Hematopoietic multipotent progenitor cell treated with erythropoietin and hydrocortisone succinate and interleukin-3 and kit ligand, for 17 days (in vitro differentiated cells): ENCODE measurements around the gene CDH12.
"Not testable (repeated sequence)": the region's sequence is repeated elsewhere in the genome, so short reads cannot be mapped to it uniquely, and the experiment has no call there.

Experiments used
- DNase-seq: peaks from one replicate; pipeline ENCODE4 v3.0.0-alpha.2; 2015; ENCODE audit warnings: low spot score

CDH12 gene

DNA sequence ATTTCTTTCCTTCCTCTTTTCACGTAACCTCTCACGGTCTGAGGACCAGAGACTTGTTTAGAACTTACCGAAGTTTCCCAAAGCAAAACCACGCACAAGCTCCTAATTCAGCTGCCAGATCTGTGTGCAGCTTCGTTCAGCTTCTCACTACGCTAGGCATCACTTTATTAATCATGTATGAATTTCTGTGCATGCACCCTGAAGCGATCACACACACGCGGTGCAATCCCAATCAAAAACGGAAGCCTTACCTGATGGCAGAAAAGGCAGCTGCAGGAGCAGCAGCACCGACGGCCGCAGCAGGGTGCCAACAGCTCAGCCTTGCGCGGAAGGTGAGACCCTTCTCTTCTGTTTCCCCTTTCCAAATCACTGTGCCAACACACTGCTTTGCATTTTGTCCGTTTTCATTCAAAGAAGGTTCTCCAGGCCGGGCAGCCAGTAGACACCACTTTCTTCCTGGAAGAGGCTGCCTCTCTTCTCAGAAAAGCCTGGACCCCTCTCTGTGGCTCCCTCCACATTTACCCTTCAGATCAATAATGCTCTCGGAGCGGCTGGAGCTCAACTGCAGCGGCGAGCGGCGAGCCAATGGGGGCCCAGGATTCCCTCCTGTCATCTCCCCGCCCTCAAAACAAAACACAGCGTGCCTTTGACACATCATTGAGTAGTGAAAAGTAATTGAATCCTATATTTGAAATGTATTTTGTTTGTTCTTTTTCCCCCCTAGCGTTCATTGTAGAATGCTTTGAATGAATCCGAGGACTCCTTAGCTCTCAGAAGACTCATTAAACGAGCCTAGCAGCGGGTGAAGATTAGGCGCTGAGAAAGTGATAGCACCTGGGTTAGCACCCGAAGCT is at the start of gene CDH12:
TSS of gene CDH12 (minus strand) at position 538 of the 854 bp plus-strand sequence.
- no peak for DNase-seq

DNA sequence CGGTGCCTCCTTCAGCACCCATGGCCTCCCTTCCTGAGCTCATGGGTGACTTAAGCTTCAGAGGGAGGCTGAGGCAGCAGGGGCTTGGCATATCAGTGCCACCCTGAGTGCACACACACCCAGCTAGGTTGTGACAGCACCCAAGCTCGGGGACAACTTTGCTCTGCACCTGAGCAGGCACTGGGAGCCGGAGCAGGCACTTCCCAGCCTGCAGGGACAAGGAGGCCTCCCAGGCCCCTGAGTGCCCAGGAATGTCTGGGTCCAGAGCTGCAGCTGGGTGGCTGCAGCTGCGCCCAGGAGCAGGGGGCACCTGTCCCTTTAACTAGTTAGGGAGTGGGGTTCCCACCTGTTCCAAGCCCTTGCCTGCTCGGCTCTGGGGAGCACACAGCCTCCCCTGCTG is 48.7 kb upstream of the CDH12 start:
- DNase-seq, result no peak

DNA sequence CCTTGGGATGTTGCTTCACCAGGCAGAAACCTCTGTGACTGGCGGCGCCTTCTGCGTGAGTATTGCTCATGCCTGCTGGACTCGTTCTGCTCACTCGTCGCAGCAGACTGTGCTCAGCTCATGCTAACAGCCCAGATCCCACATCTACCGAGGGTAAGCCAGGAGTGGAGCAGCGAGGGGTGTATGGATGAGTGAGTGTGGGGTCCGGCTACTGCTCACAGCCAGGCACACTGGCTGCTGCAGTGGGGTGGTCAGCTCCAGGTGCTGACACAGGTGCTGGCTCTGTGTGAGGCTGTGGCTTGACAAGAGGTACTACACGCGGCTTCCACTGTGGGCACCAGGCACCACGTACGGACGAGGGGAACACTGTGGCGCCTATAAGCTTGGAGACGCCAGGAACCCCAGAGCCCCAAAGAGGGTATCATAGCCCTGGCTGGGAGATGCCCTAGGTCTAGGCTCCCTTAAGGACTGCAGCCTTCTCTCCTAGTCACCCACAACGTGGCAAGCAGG is 47.7 kb upstream of the CDH12 start:
- DNase-seq, result no peak

DNA sequence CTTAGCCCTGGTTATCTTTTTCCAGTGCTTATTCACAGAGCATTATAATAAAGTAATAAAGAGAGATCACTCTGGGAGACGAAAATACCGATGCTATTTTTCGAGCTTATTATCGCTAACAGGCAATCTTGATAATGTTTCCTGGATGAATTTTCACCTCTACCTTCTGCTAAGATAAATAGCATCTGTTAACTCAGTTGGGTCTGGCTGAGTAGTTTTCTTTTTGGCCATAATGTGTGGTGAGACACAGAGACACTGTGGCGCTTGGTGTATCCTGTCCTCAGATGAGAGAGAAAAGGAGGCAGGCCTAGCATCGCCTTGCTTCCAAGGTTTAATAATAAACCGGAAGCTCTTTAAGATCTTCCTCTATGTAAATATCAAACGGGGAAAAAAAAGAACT is 46.2 kb upstream of the CDH12 start:
- no peak for DNase-seq

DNA sequence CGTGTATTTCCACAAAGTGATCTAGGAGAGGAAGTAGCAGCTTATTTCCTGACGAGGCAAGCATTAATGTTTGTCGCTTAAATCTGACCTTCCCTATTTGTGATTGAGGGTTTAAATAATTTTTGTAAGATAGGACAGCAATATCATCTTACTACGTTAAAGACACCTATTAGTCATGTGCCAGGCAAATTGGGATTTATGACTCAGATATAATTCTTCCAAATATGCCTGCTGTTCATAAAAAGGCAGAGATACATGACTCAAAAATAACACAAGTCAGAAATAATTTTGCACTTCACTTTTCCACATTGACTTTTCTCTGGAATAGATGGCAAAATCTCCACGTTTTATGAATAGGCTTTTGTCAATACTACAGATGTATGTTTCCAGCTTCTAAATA is 43.0 kb upstream of the CDH12 start:
- DNase-seq, result no peak

DNA sequence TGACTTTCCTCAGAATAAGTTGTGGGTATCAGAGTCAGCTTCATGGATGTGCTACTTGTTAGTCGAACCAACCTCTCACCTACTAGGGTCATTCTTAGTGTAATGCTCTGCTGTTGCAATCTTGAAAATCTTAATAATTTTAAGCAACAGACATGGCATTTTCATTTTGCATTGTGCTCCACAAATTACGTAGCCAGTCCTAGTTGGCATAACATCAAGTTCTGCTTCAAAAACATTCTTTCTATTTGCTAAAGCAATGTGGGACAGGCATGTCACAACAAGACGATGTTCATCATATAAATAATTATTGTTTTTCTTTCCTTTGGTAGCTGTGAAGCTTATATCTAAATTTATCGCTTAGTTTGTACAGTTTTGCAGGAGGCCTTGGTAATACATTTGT is 39.3 kb upstream of the CDH12 start:
- DNase-seq, result no peak

DNA sequence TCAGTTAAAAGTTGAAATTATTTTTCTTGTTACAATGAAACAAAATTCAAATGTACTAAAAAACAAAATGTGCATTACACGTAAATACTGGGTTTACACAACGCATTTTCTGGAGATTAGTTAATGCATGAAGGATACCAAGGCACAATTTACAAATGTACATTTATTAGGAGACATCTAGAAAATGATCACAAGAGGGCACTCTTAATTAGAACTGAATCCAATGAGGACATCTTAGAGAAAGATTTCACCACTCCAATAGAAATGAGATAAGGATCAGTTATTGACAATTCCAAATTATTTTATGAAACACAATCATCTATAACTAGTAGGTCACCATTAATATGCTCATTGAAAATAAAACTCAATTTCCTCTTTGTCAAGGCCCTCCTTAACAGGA is 36.6 kb upstream of the CDH12 start:
- DNase-seq, result no peak

DNA sequence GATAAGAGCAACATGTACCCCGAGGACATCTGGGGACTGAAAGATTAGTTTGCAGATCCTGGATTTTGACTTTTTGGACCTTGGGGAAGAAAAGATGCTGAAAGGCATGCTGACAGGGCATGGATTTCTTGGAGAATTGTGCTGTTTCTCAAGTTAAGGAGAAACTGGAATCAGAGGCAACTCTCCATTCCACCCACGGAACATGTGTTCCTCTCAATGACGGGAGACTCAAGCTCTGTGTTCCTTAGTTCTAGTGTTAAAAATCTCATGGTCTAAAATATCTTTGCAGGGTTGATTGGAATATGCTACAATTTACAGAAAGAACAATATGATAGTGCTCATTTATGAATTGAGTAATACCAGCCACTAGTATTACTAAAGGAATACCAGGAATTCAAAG is 34.4 kb upstream of the CDH12 start:
- no peak for DNase-seq

DNA sequence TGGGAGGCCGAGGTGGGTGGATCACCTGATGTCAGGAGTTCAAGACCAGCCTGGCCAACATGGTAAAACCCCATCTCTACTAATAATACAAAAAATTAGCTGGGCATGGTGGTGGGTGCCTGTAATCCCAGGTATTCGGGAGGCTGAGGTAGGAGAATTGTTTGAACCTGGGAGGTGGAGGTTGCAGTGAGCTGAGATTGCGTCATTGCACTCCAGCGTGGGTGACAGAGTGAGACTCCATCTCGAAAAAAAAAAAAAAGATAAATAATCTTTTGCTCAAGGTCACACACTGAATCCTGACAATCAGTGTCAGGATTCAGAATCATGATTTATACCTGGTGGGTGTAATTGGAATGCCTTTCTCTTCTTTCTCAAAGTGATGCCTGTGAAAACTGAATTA is 5.8 kb upstream of the CDH12 start:
- not testable (repeated sequence) for DNase-seq

DNA sequence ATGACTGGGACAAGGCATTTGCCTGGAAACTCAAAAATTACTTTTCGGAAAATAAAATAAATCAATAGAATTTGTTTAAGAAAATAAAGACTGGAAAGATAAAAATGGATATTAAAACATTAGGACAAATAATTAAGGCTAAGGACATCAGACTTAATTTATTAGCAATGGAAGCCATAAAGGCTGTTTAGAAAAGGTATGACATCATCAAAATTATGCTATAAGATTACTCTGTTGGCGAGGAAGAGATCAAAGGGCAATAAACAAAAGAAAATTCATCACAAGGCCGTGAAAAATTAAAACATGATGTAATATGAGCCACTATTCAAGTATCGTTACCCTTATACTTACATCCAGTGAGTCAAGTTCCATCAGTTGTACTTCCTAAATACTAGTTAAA is 2.7 kb upstream of the CDH12 start:
- DNase-seq, result no peak

DNA sequence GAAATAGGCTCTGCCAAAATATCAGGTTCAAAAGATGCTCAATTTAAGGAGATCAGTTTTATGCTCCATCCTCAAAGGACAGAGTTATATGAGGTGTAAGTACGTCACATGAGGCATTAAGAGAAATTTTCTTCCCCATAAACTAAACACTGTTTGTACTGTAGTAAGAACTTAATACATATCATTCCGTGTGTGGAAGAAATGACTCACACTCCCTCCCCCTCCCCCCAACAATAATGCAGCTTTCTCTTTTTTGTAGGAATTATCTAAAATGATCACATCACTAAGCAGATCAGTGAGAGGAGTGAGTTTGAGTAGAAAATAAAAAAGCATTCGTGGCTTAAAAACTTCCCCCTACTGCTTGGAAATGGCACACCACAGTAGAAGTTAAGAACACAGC is 2.2 kb downstream of the CDH12 start:
- DNase-seq, result no peak

DNA sequence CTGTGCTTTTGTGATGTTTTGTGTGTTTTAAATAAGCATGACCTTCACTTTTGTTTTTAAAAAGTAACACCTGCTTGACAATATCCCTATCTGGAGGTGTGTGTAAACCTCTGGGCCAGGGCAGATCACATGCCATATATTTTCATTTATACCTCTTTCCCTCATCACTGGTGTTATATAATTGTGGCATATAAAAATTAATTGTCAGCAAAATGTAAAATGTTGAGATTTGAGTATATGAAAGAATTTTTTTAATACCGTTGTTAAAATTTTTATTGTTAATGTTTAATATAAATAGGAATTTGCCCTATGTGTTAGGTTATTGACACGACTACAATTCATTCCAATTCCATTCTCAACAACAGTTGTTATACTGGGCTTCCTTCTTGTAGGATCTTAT is 6.5 kb downstream of the CDH12 start:
- no peak for DNase-seq

DNA sequence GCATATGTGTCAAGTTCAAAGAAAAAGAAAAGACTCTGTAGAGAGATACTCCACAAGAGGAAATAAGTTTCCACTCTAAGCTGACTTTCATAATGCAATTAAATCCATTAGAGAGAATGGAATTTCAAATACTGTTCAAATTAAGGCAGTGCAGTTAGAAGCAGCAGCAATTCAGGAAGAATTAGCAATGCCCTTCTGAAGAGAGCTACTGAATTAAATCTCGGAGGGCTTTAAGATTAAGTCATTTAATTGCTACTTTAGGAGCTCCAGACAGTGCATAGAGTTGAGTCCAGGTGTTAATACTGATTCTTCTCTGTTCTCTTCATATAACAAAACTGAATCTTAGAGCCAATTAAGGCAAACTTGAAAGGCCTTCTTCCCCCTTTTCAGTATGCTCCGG is 8.5 kb downstream of the CDH12 start:
- no peak for DNase-seq

DNA sequence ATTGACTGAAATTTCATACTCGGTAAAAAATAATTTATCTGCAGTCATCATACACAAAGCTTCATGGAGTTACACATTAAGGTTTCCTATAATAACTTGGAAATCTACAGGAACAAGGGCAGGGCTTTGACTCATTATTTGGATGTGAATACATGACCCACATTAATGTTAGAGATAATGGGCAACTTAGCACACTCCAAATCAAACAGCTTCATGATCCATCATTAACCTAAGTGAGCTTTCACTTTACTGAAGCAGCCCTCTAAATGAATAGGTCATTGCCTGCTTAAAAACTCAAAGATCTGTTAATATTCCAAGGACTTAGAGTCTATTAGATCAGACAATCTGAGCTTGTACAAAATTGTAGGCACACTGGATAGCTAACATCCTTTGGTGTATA is 9.0 kb downstream of the CDH12 start:
- DNase-seq, result no peak

DNA sequence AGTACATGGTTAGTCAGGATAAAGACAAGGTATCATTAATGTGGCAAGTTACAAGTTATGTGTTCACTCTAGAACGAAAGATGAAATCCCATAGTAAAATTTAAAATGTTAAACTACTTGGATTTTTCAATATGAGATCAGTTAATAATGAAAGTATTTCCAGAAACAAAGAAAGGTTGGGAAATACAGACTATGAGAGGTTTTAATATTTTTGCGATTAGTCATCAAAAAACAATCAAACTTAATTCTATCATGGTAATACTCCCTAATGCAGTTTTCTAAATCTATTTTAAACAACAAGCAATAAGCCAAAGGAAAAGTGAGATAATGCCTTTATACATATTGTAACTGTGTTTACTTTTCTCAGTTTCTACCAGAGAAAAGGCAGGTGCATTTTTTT is 10.6 kb downstream of the CDH12 start:
- DNase-seq, result no peak

DNA sequence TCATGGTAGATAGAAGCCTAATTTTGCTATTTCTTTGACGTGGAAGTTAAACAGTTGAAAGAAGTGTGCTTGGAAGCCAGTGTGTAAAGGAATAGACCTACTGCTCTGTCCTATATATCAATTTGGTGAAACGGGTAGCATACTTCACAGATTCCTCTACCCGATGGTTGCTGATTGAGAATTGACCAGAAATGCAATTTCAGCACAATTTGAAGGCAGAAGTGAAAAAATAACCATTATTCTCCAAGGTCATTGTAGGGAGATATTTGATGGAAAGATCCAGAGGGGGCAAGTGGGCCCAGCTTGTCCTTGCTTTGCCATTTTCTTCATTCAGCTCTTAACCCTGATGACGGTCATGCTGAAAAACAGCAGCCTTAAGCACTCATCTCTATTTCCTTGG is 15.3 kb downstream of the CDH12 start:
- no peak for DNase-seq

DNA sequence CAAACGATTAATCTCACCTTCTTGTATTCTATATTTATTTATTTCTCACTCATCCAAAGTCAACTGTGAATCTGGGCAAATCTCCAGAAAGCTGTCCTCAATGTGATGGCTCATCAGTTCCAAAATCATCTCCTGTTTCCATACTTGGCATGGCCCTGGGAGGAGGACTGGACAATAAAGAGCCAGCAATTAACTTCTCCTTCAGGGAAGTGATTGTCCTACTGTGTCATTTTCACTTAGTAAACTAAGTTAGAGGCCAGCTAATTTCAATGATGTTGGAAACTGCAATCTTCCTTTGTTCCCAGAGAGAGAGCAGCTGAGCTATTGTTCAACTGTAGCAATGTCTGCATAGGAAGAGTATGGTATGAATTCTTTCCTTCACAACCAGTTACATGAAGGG is 17.5 kb downstream of the CDH12 start:
- DNase-seq, result no peak

DNA sequence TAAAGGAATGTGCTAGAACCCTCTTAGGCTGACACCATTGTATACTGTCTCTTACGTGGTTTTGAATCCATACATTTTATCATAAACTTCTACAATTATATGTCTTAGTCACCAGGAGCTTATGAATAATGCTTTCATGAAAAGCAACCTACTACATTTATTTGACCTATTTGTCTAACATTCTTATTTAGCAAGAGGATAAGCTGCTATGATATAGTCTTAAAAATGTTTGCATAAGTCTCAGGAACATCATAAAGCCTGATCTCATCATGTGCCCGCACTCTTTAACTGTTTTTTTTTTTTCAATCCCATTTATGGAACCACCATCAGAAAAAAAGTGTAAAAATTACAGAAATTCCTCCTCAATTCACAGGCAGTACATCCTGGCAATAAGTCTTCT is 59.7 kb downstream of the CDH12 start:
- no peak for DNase-seq

DNA sequence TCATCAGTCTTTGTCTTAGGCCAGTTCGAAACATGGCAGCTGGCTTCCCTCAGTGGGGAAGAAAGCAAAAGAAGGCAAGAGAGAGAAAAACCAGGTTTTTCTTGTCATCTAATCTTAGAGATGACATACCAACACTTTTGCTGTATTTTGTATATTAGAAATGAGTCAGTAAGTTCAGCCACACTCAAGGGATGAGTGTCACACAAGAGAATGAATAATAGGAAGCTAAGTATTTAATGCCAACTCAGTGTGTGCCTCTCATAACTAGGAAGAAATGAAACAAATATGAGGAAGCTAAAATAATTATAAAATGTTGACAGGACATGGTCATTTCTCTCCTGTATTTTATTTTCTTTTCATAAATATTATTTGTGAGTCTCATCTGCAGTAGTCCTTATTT is 65.3 kb downstream of the CDH12 start:
- no peak for DNase-seq

DNA sequence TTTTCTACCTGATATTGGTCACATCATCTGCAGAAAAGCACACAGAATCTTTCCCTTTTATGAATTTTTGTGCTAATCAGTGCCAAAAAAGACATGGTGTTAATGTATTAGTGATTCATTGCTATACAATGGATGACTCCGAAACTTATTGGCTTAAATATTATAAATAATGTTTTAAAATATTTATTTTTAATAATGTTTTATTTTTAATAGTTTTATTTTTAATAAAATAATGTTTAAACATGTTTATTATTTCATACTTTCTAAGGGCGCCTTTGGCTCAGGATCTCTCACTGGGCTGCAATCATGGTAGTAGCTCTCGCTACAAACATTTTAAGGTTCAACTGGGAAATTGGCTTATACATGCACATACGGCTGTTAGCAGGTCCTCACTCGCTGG is 65.7 kb downstream of the CDH12 start:
- DNase-seq, result no peak

DNA sequence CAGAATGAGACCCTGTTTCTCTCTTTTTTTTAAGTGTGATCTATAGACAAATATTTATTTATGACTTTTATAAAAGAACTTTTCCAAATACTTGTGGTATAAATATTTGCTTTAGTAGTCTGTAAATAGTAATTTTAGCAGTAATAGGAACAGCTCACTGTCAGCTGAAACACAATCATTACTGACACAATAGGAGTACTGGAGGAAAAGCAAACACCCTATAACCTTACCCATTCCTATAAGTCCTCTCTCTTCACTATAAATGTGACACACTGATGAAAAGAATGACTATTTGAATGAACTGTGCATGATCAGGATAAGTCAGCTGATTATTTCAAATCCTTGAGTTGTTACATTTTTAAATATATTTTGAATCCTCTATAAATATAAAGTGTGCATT is 72.4 kb downstream of the CDH12 start:
- no peak for DNase-seq

DNA sequence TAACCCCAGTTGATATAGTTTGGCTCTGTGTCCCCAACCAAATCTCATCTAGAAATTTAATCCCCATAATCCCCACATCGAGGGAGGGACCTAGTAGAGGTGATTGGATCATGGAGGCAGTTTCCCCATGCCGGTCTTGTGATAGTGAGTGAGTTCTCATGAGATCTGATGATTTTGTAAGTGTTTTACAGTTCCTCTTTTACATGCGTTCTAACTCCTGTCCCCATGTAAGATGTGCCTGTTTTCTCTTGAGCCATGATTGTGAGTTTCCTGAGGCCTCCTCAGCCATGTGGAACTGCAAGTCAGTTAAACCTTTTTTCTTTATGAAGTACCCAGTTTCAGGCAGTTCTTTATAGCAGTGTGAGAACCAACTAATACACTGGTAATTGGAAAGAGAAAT is 73.6 kb downstream of the CDH12 start:
- DNase-seq, result no peak

DNA sequence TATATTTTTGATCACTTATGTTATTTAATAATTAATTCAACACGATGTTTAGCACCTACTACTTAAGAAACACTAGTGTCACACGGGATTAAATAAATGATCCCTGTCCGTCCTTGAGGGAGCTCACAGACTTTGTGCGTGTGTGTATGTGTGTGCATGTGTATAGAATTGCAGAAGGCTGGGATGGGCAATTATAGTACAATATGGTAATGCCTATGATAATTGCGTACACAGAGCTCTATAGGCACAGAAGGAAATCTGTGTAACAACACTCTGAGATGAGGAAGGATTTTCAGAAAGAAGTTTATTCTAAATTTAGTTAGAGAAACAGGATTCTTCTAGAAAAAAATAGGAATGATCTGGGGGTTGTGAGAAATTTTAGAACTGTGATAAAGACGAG is 76.9 kb downstream of the CDH12 start:
- DNase-seq, result no peak

DNA sequence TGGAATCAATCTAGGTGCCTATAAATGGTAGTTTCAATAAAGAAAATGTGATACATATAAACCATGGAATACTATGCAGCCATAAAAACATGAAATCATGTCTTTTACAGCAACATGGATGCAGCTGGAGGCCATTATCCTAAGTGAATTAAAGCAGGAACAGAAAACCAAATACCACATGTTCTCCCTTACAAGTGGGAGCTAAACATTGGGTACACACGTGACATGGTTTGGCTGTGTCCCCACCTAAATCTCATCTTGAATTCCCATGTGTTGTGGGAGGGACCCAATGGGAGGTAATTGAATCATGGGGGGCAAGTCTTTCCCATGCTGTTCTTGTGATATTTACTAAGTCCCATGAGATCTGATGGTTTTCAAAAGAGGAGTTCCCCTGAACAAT is 78.9 kb downstream of the CDH12 start:
- DNase-seq, result not testable (repeated sequence)
